ENCODE measurements around the gene TCF12.
A peak's percentile ranks its signal among the peaks of the same experiment; 100 is the strongest.

The TCF12 gene

GRCh38 chr15:56918046-56918938 is at the start of gene TCF12:
TCF12 (plus strand) TSS chr15:56918644; CDS start chr15:56919914, 1,270 bp downstream.
- peak; percentile 87 for DNase-seq (ENCODE audit: low read depth in 2 of 2)

- DNase-seq (ENCODE audit: low read depth in 2 of 2) = peak; percentile 13 to 17
These were observed 48.9 kb upstream of the TCF12 start for GRCh38 chr15:56869573-56869972.

- DNase-seq (ENCODE audit: low read depth in 2 of 2) = no peak
These were observed 47.3 kb upstream of the TCF12 start for GRCh38 chr15:56871185-56871584.

GRCh38 chr15:56871867-56872266 is 46.6 kb upstream of the TCF12 start:
- DNase-seq (ENCODE audit: low read depth in 2 of 2) = no peak

GRCh38 chr15:56877255-56877970 is 41.0 kb upstream of the TCF12 start:
- DNase-seq (ENCODE audit: low read depth in 2 of 2) = no peak

GRCh38 chr15:56879502-56879901 is 38.9 kb upstream of the TCF12 start:
- DNase-seq (ENCODE audit: low read depth in 2 of 2) = no peak

- no peak for DNase-seq (ENCODE audit: low read depth in 2 of 2)
These were observed 35.4 kb upstream of the TCF12 start for GRCh38 chr15:56883088-56883487.

GRCh38 chr15:56886363-56886931 is 32.0 kb upstream of the TCF12 start:
- DNase-seq (ENCODE audit: low read depth in 2 of 2) = no peak

- DNase-seq (ENCODE audit: low read depth in 2 of 2) = peak; percentile 69 to 72
These were observed 31.3 kb upstream of the TCF12 start for GRCh38 chr15:56886932-56887781.

GRCh38 chr15:56887782-56888438 is 30.5 kb upstream of the TCF12 start:
- DNase-seq (ENCODE audit: low read depth in 2 of 2) = no peak

GRCh38 chr15:56890038-56890437 is 28.4 kb upstream of the TCF12 start:
- DNase-seq (ENCODE audit: low read depth in 2 of 2) = no peak

- DNase-seq (ENCODE audit: low read depth in 2 of 2) = no peak
These were observed 26.5 kb upstream of the TCF12 start for GRCh38 chr15:56891852-56892440.

- DNase-seq (ENCODE audit: low read depth in 2 of 2) = no peak
These were observed 25.6 kb upstream of the TCF12 start for GRCh38 chr15:56892659-56893363.

GRCh38 chr15:56893364-56893678 is 25.1 kb upstream of the TCF12 start:
- no peak for DNase-seq (ENCODE audit: low read depth in 2 of 2)

- DNase-seq (ENCODE audit: low read depth in 2 of 2) = no peak
These were observed 23.8 kb upstream of the TCF12 start for GRCh38 chr15:56894601-56895000.

- DNase-seq (ENCODE audit: low read depth in 2 of 2) = no peak
These were observed 16.5 kb upstream of the TCF12 start for GRCh38 chr15:56901931-56902330.

GRCh38 chr15:56906766-56907165 is 11.7 kb upstream of the TCF12 start:
- no peak for DNase-seq (ENCODE audit: low read depth in 2 of 2)

GRCh38 chr15:56910801-56911200 is 7.6 kb upstream of the TCF12 start:
- no peak for DNase-seq (ENCODE audit: low read depth in 2 of 2)

- no peak for DNase-seq (ENCODE audit: low read depth in 2 of 2)
These were observed 5.2 kb upstream of the TCF12 start for GRCh38 chr15:56913241-56913640.

GRCh38 chr15:56913670-56914069 is 4.8 kb upstream of the TCF12 start:
- no peak for DNase-seq (ENCODE audit: low read depth in 2 of 2)
